Kidney (tissue), 14 donors: Measurements from ENCODE around the gene POFUT1. TPM values are rescaled to one million over a fixed set of nuclear protein-coding genes. Genes with fewer than 3 reads are reported as not detected.

Experiments used
- DNase-seq, 5 donors: peaks; one replicate each; pipeline ENCODE4 v3.0.0-alpha.2; 2013 to 2020
- FAIRE-seq: peaks from 2 replicates; lab custom pipeline; 2012; peaks lifted over from hg19 to GRCh38; lab: Jason Lieb, UNC
- H3K27ac ChIP-seq, 2 donors: one replicate each; pipeline ENCODE4 v1.7.0; 2013; ENCODE audit warnings: low read depth in 2 of 2, low read length in 2 of 2, inconsistent platforms in 1 of 2
- H3K27me3 ChIP-seq: one replicate; pipeline ENCODE4 v1.7.1; 2013; ENCODE audit warnings: low read length, inconsistent platforms; ENCODE audit not compliant: control insufficient read depth, insufficient read depth
- H3K36me3 ChIP-seq, 3 donors: one replicate each; pipeline versions ENCODE4 v1.7.0 to v1.7.1; 2013; ENCODE audit warnings: low read length in 3 of 3, control low read depth in 1 of 3, inconsistent platforms in 1 of 3; ENCODE audit not compliant: insufficient read depth in 3 of 3, control insufficient read depth in 2 of 3
- H3K4me1 ChIP-seq, 3 donors: one replicate each; pipeline versions ENCODE4 v1.7.0 to v1.7.1; 2013; ENCODE audit warnings: low read length in 3 of 3, inconsistent platforms in 1 of 3, low read depth in 1 of 3; ENCODE audit not compliant: control insufficient read depth in 2 of 3, insufficient read depth in 2 of 3
- H3K4me3 ChIP-seq, 3 donors: one replicate each; pipeline versions ENCODE4 v1.7.0 to v1.8.1; 2013; ENCODE audit warnings: low read length in 3 of 3, control low read depth in 1 of 3, inconsistent platforms in 1 of 3
- H3K9ac ChIP-seq, 3 donors: one replicate each; pipeline versions ENCODE4 v1.7.0 to v1.7.1; 2013; ENCODE audit warnings: low read length in 3 of 3, control low read depth in 1 of 3, inconsistent platforms in 1 of 3
- H3K9me3 ChIP-seq, 3 donors: one replicate each; pipeline versions ENCODE4 v1.7.0 to v1.7.1; 2013; ENCODE audit warnings: low read length in 3 of 3, control low read depth in 1 of 3, inconsistent platforms in 1 of 3; ENCODE audit not compliant: control insufficient read depth in 2 of 3, insufficient read depth in 1 of 3
- CTCF ChIP-seq: IDR thresholded peaks from 3 replicates; pipeline ENCODE4 v1.5.1; 2012; ENCODE audit warnings: mild to moderate bottlenecking, moderate library complexity, borderline replicate concordance; ENCODE audit not compliant: insufficient read depth; ENCODE audit errors: extremely low read depth
- intact Hi-C: fragments of 100-400 bp; cut with DNase I; formaldehyde crosslinking; loops from one replicate; pipeline ENCODE4 v1.11.1; 2022
- polyA plus RNA-seq: library from polyadenylated mRNA; stranded (reverse); fragments of 350-450 nt; fragmentation: Illumina TruSeq; extraction: RNeasy Lipid Tissue Mini Kit (QIAGEN cat#74804); gene quantifications from one replicate; pipeline ENCODE4 v1.2.3, GENCODE V29; 2014; ENCODE audit warnings: low read depth, low replicate concordance; ENCODE audit not compliant: insufficient read depth
- total RNA-seq: library from RNA; stranded (reverse); fragmentation: NEBNext Ultra II Directional; extraction: Animal tissue kit (Norgen Biotek cat#: 25700); gene quantifications from one replicate; pipeline ENCODE4 v1.2.1, GENCODE V29; 2021
- donor health status: control.
- donor health status: control.
- donor health status: control.
- donor health status: control.
- donor health status: control.
- donor health status: DM: yes; HTN: yes; CAD: no.
- donor health status: Normal renal cell carcinoma (clear cell type).

The POFUT1 gene
- total and polyA plus RNA-seq, 2 donors from 2014 or later: 16.7 to 36.7 TPM

- Histone ChIP-seq H3K9me3 (no peaks in the 10 kb centered on the region), H3K9ac (no peak overlapping the region), H3K27ac (no peak overlapping the region), H3K36me3 (peaks cover 3 to 40% (median 24%) of the 10 kb centered on the region in 3 donors), H3K27me3 (no peaks in the 10 kb centered on the region), H3K4me1 (peaks cover 0 to 3% (median 0%) of the 10 kb centered on the region in 3 donors), H3K4me3 (no peak overlapping the region)
- intact Hi-C loops: no loop called here
- no peak for DNase-seq
- no peak for TF ChIP-seq CTCF
- no peak for FAIRE-seq
Observed at GRCh38 chr20:32234135-32234808, 26.6 kb downstream of the POFUT1 start.

- Histone ChIP-seq H3K9me3 (no peaks in the 10 kb centered on the region), H3K27ac (no peak overlapping the region)
- DNase-seq: no peak
Observed at GRCh38 chr20:32235331-32236047, 27.8 kb downstream of the POFUT1 start.

GRCh38 chr20:32236048-32236533 lies 28.4 kb downstream of the POFUT1 start:
- Histone ChIP-seq H3K36me3 (peaks cover 3 to 33% (median 24%) of the 10 kb centered on the region in 3 donors), H3K27ac (no peak overlapping the region), H3K4me1 (peaks cover 0 to 7% (median 5%) of the 10 kb centered on the region in 3 donors), H3K4me3 (no peak overlapping the region), H3K9me3 (no peaks in the 10 kb centered on the region), H3K9ac (no peak overlapping the region), H3K27me3 (no peaks in the 10 kb centered on the region)
- DNase-seq: no peak
- no peak for TF ChIP-seq CTCF
- FAIRE-seq: no peak
- intact Hi-C loops: no loop called here

More at GRCh38 chr20:32235331-32236047, 27.8 kb downstream of the POFUT1 start:
- FAIRE-seq: no peak
- TF ChIP-seq CTCF: no peak
- H3K27me3 ChIP-seq: no peaks in the 10 kb centered on the region
- H3K4me3 ChIP-seq: no peak overlapping the region
- H3K9ac ChIP-seq: no peak overlapping the region
- H3K4me1 ChIP-seq: peaks cover 0 to 7% (median 5%) of the 10 kb centered on the region in 3 donors
- intact Hi-C loops: no loop called here
- H3K36me3 ChIP-seq: peaks cover 3 to 38% (median 24%) of the 10 kb centered on the region in 3 donors
